ENCODE results near the gene GSE1. TPM values are rescaled to one million over a fixed set of nuclear protein-coding genes. Genes with fewer than 3 reads are reported as not detected.

Gene GSE1
- total RNA-seq, 1 donor from 2014 or later, result 31.1 TPM

DNA sequence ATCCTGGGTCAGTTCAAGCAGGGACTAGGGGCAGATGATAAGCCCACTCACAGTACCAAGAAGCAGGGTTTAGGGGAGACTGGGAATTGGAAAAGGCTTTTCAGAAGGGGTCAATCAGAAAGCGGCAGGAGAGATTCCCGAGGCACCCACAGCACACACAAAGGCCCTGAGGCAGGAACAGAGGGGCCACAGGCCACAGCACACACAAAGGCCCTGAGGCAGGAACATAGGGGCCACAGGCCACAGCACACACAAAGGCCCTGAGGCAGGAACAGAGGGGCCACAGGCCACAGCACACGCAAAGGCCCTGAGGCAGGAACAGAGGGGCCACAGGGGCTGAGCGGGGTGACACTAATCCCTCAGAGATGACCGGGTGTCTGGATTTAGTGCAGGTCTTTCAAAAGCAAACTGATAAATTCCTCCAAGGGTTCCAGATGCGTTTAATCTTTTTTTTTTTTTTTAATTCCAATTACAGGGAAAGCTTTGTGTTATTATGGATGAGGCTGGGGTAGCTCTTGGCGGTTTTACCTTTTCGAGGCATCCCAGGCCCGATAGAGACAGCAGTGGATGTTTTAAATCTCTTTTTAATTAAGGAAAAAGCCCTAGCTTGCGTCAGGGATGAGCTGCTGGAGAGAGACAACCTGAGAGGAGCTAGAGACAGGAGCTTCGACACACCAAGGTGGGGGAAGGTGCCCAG is 106.6 kb downstream of the GSE1 start:
- DNase-seq (ENCODE audit: low spot score), result no peak

- DNase-seq (ENCODE audit: low spot score), result no peak
Observed at GRCh38 chr16:85720302-85720637, 107.1 kb downstream of the GSE1 start.

DNA sequence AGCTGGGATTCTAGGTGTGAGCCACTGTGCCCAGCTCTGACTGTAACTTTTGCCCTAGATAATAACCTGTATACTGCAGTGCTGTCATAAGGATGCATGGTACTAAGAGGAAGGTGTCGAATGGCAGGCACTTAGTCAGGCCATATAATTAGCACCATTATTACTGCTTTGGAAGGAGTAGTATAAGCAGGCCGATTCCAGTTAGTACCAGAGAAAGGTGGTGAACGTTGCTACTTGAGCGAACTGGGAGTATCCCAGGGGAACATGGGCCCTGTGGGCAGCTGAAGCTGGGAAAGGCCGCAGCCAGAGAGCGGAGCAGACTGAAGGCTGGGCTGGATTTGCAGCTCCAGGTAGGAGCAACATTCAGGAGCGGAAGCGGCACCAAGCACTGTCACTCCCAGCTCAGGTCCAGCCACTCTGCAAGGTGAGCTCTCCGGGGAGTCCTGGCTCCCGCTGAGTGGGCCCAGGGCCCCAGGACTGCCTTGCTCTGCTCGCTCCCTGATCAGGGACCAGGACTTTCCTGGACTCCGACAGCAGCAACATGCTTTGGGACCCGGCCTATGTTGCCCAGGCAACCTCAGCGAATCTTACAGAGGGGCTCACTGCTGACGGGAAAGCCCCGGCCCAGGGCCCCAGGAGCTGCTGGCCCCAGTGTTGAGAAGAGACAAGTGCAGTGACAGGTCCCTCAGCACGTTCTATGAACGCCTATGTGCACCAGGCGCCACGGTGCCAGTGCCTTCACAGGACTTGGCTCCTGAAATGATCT is 109.2 kb downstream of the GSE1 start:
- no peak for DNase-seq (ENCODE audit: low spot score)

- no peak for DNase-seq (ENCODE audit: low spot score)
Observed at GRCh38 chr16:85724126-85724879, 111.2 kb downstream of the GSE1 start.

- DNase-seq (ENCODE audit: low spot score), result no peak
Observed at GRCh38 chr16:85724936-85725335, 111.8 kb downstream of the GSE1 start.

Other genes with a start within 250 kb of the GSE1 start
- gene GINS2, start 75.6 kb downstream of the GSE1 start, total RNA-seq (ENCODE audit: insufficient read depth, low replicate concordance), result 1.2 TPM
- 11.3 TPM for gene C16orf74, start 137.8 kb downstream of the GSE1 start, total RNA-seq (ENCODE audit: insufficient read depth, low replicate concordance)
- gene EMC8, start 186.2 kb downstream of the GSE1 start, total RNA-seq (ENCODE audit: insufficient read depth, low replicate concordance), result 13.5 TPM
- gene COX4I1, start 186.4 kb downstream of the GSE1 start, total RNA-seq (ENCODE audit: insufficient read depth, low replicate concordance), result 180 TPM

All from umbilical cord (tissue), 2 donors.